Adipose tissue (tissue), 3 donors: ENCODE measurements around the gene CLEC16A. TPM values are rescaled to one million over a fixed set of nuclear protein-coding genes. Genes with fewer than 3 reads are reported as not detected.

Source experiments
- H3K27ac ChIP-seq: one replicate; pipeline ENCODE4 v1.5.1; 2013; ENCODE audit warnings: low read depth, low read length
- WGBS, 3 donors: extraction: QIAGEN DNeasy Blood & Tissue Kit; methylation state at CpG; one replicate each; pipeline ENCODE4 v1.1.7; 2013; 5-methylcytosine and 5-hydroxymethylcytosine counted together
- polyA plus RNA-seq, 3 donors: library from polyadenylated mRNA; stranded (reverse); fragments of 200-250 nt; gene quantifications; one replicate each; pipeline ENCODE4 v1.2.3, GENCODE V29; 2013
- donor health status: healthy with polysubstance abuse.
- donor health status: Bipolar disorder and iron deficiency.
- donor health status: healthy.

The CLEC16A gene
- polyA plus RNA-seq, 3 donors: 4.9 to 10.9 (median 7.9) TPM

DNA sequence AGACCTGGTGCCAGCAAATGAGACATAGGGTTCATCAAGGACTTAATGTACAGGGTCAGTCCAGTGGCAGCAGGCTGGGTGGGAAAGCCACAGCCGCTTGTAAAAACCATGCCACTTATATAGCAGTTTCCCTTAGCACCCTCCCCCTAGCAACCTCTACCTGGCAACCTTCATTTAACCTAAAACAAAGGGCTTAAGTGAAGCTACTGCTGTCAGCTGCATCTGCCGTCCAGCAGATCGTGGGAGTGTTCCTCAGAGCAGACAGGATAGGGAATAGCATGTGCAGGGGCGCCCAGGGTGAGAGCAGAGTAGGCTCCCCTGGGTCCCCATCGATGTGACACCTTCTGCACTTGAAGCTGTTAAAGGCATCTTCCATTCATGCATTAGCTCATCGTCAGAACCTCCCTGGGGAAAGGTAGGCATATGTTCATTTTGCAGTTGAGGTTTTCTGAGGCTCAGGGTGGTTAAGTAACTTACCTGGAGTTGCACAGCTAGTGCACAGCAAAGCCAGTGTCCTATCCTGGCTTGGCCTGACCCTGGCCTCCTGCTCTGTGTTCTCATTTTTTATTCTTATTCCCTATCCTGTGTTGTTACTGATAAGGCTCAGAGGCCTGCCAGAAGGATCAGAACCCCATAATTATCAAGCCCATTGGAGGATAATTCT lies 199.1 kb downstream of the CLEC16A start:
- H3K27ac ChIP-seq: no peak overlapping the region
- 86 to 95% (median 87%) methylated on average over 6 of the region's 6 CpGs for WGBS, 3 donors

DNA sequence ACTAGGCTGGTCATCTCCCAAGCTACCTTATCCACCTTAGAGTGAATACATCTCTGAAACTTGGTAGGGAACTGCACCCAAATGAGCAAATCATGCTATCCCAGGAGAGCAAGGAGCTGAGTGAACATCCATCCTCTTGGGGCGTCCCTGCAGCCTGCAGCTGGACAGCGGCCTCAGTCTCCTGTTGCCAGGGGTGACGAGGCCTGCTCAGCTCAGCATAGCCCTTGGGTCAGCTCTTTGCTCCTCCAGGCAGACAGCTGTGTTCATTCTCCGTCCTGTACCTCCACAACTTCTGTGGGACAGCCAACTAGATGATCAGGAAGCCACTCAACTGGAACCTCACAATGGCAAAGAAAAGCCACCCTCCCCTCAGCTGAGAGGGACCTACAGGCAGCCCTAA lies 199.8 kb downstream of the CLEC16A start:
- no peak overlapping the region for H3K27ac ChIP-seq
- WGBS, 3 donors: 80 to 92% (median 90%) methylated on average over 4 of the region's 4 CpGs

DNA sequence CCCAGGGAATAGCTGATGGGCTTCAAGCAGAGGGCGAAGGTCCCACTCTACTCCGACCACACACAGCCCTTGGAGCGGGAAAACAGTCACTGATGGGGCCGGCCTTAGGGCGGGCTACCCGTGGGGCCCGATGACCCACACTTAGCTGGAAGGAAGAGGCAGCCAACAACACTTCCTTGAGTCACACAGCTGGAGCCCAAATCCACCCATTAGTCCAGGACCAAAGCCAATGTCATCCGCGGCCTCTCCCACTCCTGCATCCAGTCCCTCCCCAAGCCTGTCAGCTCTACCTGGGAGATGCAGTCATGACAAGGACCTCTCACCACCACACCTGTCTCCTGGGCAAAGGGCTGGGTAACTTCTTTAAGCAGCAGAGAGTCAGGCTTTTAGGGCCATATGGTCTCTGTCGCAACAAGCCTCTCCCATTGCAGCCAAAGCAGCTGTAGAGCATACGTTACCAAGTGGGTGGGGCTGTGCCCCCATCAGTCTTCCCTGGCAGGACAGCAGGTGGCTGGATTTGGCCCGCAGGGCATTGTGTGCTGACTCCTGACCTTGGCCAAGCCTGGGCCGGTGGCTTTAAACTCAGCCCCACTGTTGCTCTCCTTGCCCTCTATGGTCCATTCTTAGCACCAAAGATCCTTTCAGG lies 200.9 kb downstream of the CLEC16A start:
- 63 to 96% (median 70%) methylated on average over 9 to 13 of the region's 13 CpGs for WGBS, 3 donors
- H3K27ac ChIP-seq: no peak overlapping the region

DNA sequence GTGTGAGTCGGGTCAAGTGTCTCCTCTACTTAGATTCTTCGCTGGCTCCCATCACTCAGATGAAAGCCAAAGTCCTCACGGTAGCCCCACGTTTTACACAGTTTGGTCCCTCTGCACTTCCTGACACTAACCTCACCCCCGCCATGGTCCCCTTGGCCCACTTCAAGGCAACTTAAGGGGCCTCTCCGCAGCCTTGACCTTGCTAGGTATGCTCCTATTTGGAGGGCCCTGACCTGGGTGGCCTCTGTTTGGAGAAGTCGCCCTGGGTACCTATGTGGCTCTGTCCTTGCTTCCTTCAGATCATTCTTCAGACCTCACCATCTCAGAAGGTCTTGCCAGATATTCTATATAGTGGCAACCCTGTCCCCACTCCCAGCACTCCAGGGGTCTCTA lies 201.5 kb downstream of the CLEC16A start:
- WGBS, 3 donors: 94 to 98% (median 98%) methylated on average over 7 of the region's 7 CpGs

DNA sequence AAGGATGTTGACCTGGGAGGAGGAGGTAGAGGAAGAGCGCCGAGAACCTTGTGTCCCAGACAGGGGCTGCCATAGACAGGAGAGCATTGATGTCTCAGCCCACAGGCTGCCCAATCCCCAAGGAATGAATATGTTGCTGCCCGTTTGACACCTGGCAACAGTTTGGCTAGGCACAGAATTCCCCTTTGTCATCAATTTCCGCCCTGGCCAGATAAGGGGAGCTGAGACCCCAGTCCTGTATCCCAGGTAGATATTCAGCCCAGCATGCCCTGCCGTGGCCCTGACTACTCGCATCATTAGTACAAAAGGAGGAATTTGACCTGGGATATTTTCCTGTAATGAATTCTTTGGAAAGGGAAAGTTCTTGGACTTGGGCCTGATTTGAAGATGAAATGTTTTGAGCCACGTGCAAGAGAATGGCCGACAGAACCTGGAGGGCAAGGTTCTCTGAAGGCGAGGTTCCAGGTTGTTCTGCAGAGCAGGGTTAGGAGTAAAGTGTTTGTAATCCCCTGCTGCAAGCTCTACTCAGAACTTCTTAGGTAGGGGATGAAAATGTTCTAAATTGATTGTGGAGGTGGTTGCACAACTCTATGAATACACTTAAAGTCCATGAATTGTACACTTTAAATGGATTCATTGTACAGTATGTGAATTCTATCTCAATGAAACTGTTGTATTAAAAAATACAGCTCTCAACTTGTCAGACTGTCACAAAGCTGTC lies 202.8 kb downstream of the CLEC16A start:
- WGBS, 3 donors: 81 to 86% (median 85%) methylated on average over 9 of the region's 9 CpGs
- no peak overlapping the region for H3K27ac ChIP-seq

More for the DNA sequence above, 201.5 kb downstream of the CLEC16A start:
- H3K27ac ChIP-seq: no peak overlapping the region

DNA sequence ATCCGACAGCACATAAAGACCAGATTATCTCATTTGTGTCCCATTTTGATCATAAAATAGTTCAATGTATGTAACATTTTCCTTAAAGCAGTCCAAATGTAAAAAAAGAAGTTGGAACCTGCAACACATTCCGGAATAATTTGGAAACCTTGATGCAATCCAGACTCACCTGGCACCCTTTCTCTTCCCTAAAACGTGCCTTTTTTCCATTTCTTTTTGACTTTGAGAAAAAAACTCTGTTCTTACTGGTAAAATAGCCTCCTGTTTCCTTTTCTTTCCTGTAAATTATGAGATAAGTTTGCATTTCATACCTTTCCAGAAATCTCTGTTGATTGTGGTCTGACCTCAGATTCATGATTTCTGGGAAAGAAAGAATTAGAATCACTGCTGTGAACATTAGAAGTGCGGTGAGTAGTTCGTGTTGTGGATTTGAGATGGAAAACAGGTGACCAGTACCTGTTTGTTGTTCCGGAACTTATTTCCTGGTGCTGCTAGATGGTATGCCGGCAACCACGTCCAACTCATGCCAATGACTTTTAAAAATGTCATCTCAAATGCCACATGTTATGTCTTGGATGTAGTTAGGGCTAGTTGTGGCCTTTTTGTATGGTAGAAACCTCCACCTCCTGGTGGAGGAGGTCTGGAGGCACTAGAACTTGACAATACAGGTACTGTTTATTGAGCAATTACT lies 203.5 kb downstream of the CLEC16A start:
- 75 to 88% (median 87%) methylated on average over 8 of the region's 8 CpGs for WGBS, 3 donors
- no peak overlapping the region for H3K27ac ChIP-seq

DNA sequence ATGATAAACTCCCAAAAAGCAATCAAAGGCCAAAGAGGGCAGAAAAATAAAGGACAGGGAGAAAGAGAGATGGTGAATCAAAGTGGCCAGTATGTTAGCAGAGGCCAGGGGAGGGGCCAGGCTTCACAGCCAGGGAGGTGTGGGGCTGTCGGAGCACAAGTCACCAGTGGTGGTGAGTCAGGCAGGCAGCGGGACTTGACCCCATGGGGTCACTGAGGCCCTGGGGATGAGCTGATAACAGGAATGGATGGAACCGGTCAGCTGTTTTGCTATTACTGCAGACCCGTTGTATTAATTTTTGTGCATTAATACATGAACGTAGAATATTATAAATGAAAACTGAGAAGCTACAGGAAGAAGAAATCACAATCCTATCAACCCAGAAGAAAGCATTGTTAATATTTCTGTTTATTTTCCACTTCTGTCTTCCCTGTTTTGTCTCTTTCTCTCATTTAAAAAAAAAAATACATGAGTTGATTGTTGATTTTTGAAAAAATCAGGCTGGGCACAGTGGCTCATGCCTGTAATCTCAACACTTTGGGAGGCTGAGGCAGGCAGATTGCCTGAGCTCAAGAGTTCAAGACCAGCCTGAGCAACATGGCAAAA lies 204.8 kb downstream of the CLEC16A start:
- whole genome bisulfite sequencing, 3 donors: 68 to 84% (median 75%) methylated on average over 5 of the region's 5 CpGs
- no peak overlapping the region for H3K27ac ChIP-seq

DNA sequence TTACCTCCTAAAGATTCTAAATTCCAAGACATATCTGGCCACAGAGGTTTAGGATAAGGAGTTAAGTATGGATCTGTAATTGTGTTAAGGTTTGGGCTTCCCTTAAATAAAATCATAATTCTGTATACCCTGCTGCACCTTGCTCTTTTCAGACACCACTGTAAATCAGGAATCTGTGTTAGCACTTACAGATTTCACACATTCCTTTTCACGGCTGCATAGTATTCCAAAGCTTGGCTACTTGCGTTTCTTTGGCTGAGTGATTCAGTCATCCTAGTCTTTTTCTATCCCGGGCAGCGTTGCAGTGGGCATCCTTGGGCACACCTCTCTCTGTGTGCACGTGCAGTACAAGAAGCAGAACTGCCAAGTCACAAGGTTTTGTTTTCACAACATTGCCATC lies 205.8 kb downstream of the CLEC16A start:
- H3K27ac ChIP-seq: no peak overlapping the region
- 96 to 98% (median 97%) methylated on average over 5 of the region's 5 CpGs for WGBS, 3 donors

DNA sequence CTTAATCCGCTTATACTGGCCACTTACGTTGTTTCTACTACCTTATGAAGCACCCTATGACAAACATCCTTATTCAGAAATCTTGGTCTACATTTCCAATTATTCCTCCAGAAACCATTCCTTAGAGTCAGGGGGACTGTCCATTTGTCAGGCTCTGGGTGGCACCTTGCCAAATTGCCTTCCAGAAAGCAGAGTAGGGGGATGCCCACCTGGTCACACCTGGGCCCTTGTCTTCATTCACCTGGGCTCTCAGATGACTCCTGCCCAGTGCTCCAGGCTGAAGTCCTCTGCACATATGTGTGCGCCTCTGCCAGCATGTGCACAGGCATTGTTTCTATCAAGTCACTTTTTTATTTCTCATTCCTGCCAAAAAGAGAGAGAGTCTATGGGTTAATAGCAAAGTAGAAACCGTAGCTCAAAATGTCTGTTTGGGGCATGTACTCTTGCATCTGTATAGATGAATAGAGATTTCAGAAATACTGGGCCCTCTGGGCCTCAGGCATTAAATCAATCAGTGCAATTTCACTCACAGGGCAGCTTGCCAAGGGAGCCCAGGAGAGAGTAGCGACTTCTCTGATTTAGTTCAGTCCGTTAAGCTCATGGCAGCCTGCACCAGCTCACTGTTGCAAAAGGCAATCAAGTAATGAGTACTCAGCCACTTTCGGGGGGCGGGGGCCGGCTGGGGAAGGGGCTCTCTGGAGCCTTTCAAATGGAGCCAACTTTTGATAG lies 207.0 kb downstream of the CLEC16A start:
- no peak overlapping the region for H3K27ac ChIP-seq
- 83 to 84% (median 83%) methylated on average over 9 of the region's 9 CpGs for WGBS, 3 donors

DNA sequence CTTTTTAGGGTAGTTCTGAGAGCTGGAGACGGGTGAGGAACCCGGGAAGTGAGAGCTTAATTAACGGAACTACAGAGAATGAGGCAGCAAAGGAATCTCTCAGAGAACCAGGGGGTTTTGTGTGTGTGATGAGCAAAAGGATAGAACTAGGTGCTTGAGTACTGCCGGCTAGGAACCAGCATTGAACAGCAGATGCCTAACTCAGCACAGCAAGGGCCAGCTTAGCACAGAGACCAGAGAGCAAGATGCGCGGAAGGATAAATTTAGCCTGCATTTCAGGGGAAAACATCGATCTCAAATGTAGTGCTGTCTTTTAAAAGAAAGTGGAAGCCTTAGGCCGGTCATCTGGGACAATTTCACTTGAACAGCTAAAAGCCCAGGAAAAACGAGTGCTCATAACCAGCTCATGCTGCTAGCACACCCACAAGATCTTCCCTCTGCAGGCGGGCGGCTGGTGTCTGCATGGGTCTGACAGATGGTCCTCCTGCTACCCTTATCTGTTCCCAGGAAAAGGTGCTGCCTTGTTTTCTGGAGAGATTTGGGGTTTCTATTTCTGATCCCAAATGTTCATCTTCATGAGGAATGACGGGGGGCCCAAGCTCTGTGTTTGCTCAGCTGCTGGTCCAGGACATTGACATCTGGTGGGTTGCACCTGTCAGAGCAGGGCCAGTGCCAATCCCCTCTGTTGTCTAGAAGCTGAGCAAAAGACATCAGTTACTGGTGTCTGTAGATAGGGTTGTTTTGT lies 207.7 kb downstream of the CLEC16A start:
- H3K27ac ChIP-seq: no peak overlapping the region
- WGBS, 3 donors: 89 to 93% (median 91%) methylated on average over 12 of the region's 12 CpGs

DNA sequence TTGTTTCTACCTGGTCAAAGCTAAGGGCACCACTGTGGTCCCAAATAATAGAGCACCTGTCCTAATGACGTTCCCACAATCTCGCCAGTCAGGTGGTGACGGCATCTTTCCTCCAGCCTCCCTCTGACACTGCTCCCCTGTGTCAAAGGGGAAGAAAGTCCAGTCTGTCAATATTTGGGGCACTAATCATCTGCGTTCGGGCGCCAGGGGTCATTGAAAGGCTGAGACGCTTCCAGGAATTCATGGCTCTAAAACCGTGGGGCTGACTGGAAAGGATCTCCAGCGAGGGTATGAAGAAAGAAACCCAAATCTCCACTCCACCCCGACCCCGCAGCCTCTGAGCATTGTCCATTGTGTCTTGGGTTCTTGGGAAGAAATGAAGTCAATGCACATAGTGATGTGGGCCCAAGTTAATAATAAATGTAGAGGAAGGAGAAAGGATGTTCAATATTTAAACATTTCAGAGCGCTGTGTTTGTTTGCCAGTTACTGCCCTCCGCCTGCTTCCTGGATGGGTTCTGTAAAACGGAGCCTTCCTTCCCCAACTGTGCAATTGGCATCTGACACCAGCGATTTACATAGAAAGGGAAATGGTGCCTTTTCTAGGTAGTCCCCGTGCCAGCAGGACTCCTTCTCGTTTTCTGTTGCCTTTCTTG lies 208.4 kb downstream of the CLEC16A start:
- no peak overlapping the region for H3K27ac ChIP-seq
- WGBS, 3 donors: 60 to 76% (median 66%) methylated on average over 17 of the region's 17 CpGs

DNA sequence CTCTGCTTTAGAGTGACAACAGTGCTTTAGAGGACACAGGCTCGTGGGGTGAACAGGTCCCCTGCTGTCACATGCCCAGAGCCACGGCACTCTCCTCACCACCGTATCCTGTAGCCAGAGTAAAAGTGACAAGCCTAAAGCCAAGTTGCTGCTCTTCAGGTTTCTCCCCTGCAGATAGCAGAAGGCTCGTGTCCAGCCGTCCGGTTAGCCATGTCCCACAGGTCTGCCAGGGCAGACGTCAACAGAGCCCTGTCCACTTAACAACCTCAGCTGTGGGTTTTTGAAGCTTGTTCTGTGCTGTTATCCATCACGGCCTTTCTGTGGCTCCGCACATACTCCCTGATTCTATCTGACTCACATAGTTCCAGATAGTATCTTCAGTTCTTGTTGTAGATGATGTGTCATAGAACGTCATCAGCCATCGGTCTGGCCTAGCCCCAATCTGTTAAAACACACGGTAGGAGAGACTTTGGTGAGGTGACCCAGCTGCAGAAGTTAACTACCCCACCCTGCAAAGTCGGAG lies 211.0 kb downstream of the CLEC16A start:
- no peak overlapping the region for H3K27ac ChIP-seq
- 89 to 91% (median 91%) methylated on average over 13 of the region's 13 CpGs for WGBS, 3 donors

DNA sequence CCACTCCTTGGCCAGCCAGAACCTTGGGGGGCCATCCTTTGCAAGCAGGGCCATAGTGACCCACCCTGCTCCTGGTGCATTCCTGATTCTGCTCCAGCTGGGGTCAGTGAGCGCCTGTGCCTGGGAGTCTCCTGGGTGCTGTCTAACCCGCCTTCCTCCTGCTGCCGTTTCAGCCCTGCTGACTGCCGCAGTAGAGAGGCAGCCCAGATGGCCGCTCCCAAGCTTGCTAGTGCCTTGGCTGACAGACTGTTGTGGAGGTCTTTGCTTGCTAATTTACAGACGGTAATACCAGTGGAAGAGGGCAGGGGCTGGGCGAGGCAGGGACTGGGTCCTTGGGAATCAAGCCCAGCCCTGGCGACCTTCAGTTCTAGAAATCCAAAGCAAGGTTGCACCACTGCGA lies 212.0 kb downstream of the CLEC16A start:
- WGBS, 3 donors: 78 to 93% (median 91%) methylated on average over 8 to 9 of the region's 9 CpGs
- no peak overlapping the region for H3K27ac ChIP-seq

DNA sequence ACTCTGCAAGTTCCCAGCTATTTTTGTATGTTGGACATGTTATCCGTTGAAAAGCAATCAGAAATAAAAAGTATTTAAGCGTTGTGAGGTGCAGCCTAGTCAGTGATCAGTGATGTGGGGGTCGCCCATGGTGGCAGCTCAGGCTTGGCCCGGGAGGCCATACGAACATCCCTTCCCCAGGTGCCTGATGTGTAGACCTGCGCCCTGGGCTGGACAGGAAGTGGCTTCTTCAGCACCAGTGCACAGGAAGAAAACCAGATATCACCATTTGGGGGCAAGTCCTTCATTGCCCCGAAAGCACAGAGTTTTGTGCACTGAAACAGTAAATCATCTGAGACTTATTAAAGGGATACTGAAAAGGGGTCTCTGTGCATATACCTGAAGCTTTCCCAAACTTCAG lies 212.8 kb downstream of the CLEC16A start:
- 88 to 98% (median 91%) methylated on average over 7 of the region's 7 CpGs for WGBS, 3 donors
- H3K27ac ChIP-seq: no peak overlapping the region

DNA sequence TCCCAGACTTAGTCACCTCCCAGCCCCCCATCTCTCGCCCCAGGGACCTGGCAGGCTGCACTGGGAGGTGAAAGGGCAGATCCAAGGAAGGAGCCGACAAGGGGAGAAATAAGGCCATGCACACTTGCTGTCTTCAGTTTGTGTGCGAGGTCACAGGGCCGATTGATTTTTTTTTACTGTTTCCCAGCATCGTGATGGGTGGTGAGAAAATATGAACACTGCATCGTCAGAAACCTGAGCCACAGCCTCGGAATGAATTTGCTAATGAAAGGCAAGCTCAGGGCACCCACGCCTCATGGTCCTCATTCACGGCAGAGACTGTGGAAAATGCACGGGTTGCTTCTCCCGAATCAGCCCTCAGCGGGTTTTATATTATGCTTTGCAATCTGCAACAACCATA lies 213.7 kb downstream of the CLEC16A start:
- 74 to 91% (median 87%) methylated on average over 12 of the region's 12 CpGs for WGBS, 3 donors
- H3K27ac ChIP-seq: no peak overlapping the region

DNA sequence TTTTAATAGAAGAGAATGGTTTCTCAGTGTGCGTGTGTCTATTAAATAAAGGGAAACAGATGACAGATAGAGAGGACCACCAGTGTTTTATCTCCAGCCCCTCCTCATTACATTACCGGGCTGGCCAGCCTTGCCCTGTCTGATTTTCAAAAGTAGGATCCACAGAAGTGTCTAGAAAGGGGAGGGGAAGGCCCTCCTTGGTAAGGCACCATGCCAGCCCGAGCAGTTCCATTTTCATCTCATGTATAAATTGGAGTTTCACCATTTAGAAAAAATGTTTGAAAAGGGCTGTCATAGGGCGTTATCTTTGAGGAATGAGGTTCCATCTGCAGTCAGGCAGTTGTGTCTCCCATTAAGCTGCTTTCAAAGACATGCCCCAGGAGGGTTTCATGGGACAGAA lies 214.9 kb downstream of the CLEC16A start:
- no peak overlapping the region for H3K27ac ChIP-seq
- 92 to 94% (median 93%) methylated on average over 4 of the region's 4 CpGs for WGBS, 3 donors

DNA sequence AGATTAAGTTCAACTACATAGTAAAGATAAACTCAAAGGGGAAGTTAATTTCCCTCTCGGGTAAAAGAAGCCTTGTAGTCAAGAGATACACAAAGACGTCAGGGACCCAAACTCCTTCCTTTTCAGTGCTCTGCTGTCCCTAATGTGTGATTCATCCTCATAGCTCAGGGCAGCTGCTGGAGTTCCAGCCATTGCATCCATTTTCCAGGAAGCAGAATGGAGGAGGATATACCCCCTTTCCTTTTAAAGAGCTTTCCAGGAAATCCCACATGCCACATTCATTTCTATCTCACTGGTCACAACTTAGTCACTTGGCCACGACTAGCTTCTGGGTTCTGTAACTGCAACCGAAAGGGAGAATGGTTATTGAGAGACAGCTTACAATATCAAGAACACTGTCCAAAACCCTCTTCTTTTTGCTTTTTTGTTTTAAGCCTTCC lies 216.3 kb downstream of the CLEC16A start:
- 85 to 95% (median 85%) methylated on average over 4 of the region's 4 CpGs for WGBS, 3 donors
- H3K27ac ChIP-seq: no peak overlapping the region
